Fibroblast of villous mesenchyme (primary cell): ENCODE data around the gene MTG1. TPM values are rescaled to one million over a fixed set of nuclear protein-coding genes. Genes with fewer than 3 reads are reported as not detected.
"Not testable (repeated sequence)": the region's sequence is repeated elsewhere in the genome, so short reads cannot be mapped to it uniquely, and the experiment has no call there.

Source experiments
- DNase-seq: peaks from one replicate; pipeline ENCODE4 v3.0.0-alpha.2; 2010; ENCODE audit warnings: low read depth
- H3K4me3 ChIP-seq: 2 replicates; pipeline ENCODE4 v1.5.1; 2011; ENCODE audit warnings: low read depth, mild to moderate bottlenecking, low read length
- CTCF ChIP-seq: IDR thresholded peaks from 2 replicates; pipeline ENCODE4 v1.5.1; 2012; ENCODE audit warnings: low read depth, mild to moderate bottlenecking, low read length; ENCODE audit not compliant: insufficient read depth
- total RNA-seq: library from RNA; depleted of rRNA; stranded (reverse); fragments of >200 nt; gene quantifications from 2 replicates; pipeline ENCODE4 v1.2.3, GENCODE V29; 2012

Gene MTG1
- total RNA-seq, 1 donor = 22.5 TPM

GRCh38 chr10:133365461-133366129 is 28.4 kb upstream of the MTG1 start:
- TF ChIP-seq CTCF = no peak
- H3K4me3 ChIP-seq = no peak overlapping the region
- no peak for DNase-seq

- no peak overlapping the region for H3K4me3 ChIP-seq
- TF ChIP-seq CTCF = no peak
- DNase-seq = no peak
These were observed 27.9 kb upstream of the MTG1 start for GRCh38 chr10:133366130-133366478.

GRCh38 chr10:133366751-133367150 is 27.2 kb upstream of the MTG1 start:
- DNase-seq = no peak
- H3K4me3 ChIP-seq = no peak overlapping the region
- TF ChIP-seq CTCF = no peak

GRCh38 chr10:133367461-133367860 is 26.5 kb upstream of the MTG1 start:
- not testable (repeated sequence) for H3K4me3 ChIP-seq, DNase-seq

- TF ChIP-seq CTCF = no peak
- H3K4me3 ChIP-seq = no peak overlapping the region
- no peak for DNase-seq
These were observed 25.8 kb upstream of the MTG1 start for GRCh38 chr10:133368153-133368552.

- H3K4me3 ChIP-seq = no peak overlapping the region
- no peak for DNase-seq
- TF ChIP-seq CTCF = no peak
These were observed 23.7 kb upstream of the MTG1 start for GRCh38 chr10:133370030-133370786.

- DNase-seq = no peak
- peak overlapping the region; percentile 83 for H3K4me3 ChIP-seq
- no peak for TF ChIP-seq CTCF
These were observed 21.4 kb upstream of the MTG1 start for GRCh38 chr10:133372507-133372906.
